Measurements from ENCODE around the gene IL17B. TPM values are rescaled to one million over a fixed set of nuclear protein-coding genes. Genes with fewer than 3 reads are reported as not detected.

The IL17B gene
- total and polyA plus RNA-seq, 2 of the 8 experiments (the other 6 are each of a cell fraction or from before 2014, with no cell fraction given): 0.18 TPM; not detected in 1

DNA sequence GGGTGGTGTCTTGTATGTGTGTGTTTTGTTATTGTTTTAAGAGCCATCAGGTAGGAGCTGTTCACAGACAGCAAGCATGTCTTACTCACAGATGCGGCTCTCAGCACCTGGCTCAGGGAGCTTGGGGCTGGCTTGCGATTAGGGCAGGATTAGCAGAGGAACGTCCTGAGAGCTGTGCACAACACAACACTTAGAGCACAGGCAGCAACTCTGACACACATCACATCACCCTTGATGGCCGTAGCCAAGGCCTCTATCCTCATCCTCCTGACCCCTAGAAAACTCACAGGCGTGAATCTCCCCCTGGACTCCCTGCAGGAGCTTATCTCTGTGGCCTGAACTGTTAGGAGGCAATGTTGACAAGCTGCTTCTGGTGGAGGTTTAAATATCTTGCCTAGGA is 7.1 kb upstream of the IL17B start (continued):
- TF ChIP-seq TAF7 (optimal IDR thresholded peaks at IDR 0.05; ENCODE audit: borderline replicate concordance, low read depth, low read length): no peak
- TF ChIP-seq SRF (IDR thresholded peaks at IDR 0.05; ENCODE audit: low read depth, low read length): no peak

All from H1 (cell line).